Natural killer cell treated with Interleukin-12 subunit alpha and Interleukin-12 subunit beta and Interleukin-15 and Interleukin-18, amount 100 ng/mL, for 72 hours (primary cell): Measurements from ENCODE around the gene H6PD. TPM values are rescaled to one million over a fixed set of nuclear protein-coding genes. Genes with fewer than 3 reads are reported as not detected.

Experiments
- ATAC-seq, 2 donors: fragments of 150-1000 bp; cut with Tn5 transposase in 1 of 2; sonication (Bioruptor Pico), chemical (Tn5 transposase) in 1 of 2; 2 replicates each; pipeline ENCODE4 v1.10.0; 2021
- DNase-seq: peaks from one replicate; pipeline ENCODE4 v3.0.0; 2022; ENCODE audit warnings: low spot score
- H3K27ac Mint-ChIP-seq, 2 donors: 1 replicate in 1 of 2; 2 replicates in 1 of 2; pipeline ENCODE4 v1.8.0; 2022; ENCODE audit warnings: mixed read lengths in 2 of 2, mild to moderate bottlenecking in 1 of 2, moderate library complexity in 1 of 2
- H3K27me3 Mint-ChIP-seq, 2 donors: 1 replicate in 1 of 2; 2 replicates in 1 of 2; pipeline ENCODE4 v1.8.0; 2022; ENCODE audit warnings: mixed read lengths in 2 of 2
- H3K36me3 Mint-ChIP-seq: one replicate; pipeline ENCODE4 v1.8.0; 2022; ENCODE audit warnings: mixed read lengths
- H3K4me1 Mint-ChIP-seq, 2 donors: 1 replicate in 1 of 2; 2 replicates in 1 of 2; pipeline ENCODE4 v1.8.0; 2022; ENCODE audit warnings: low read depth in 2 of 2, mixed read lengths in 2 of 2, mild to moderate bottlenecking in 1 of 2
- H3K4me3 Mint-ChIP-seq: one replicate; pipeline ENCODE4 v1.8.0; 2022; ENCODE audit warnings: mixed read lengths
- H3K9me3 Mint-ChIP-seq: 2 replicates; pipeline ENCODE4 v1.8.0; 2022; ENCODE audit warnings: mixed read lengths
- total RNA-seq, 2 donors: library from RNA; stranded (reverse); gene quantifications; one replicate each; pipeline ENCODE4 v1.2.3, GENCODE V29; 2022

Gene H6PD
- total RNA-seq, 2 donors from 2014 or later, result 14.1 to 15.1 TPM

- Mint-ChIP-seq H3K4me3 (no peak overlapping the region), H3K9me3 (no peaks in the 10 kb centered on the region), H3K4me1 (peaks cover 8 to 13% of the 10 kb centered on the region in 2 donors), H3K27ac (no peak overlapping the region), H3K36me3 (no peaks in the 10 kb centered on the region), H3K27me3 (peaks cover 0 to 11% of the 10 kb centered on the region in 2 donors)
- no peak for DNase-seq
- no peak for ATAC-seq
These were observed 79.0 kb downstream of the H6PD start for GRCh38 chr1:9313576-9313975.

- H3K27ac Mint-ChIP-seq, result no peak overlapping the region
- H3K4me1 Mint-ChIP-seq, result peaks cover 8 to 13% of the 10 kb centered on the region in 2 donors
- H3K36me3 Mint-ChIP-seq, result no peaks in the 10 kb centered on the region
- H3K27me3 Mint-ChIP-seq, result peaks cover 0 to 11% of the 10 kb centered on the region in 2 donors
- no peaks in the 10 kb centered on the region for H3K9me3 Mint-ChIP-seq
- ATAC-seq (no peak), DNase-seq (no peak)
- no peak overlapping the region for H3K4me3 Mint-ChIP-seq
These were observed 79.5 kb downstream of the H6PD start for GRCh38 chr1:9314111-9314510.

GRCh38 chr1:9314711-9315379, 80.3 kb downstream of the H6PD start:
- Mint-ChIP-seq H3K27me3 (peaks cover 0 to 11% of the 10 kb centered on the region in 2 donors), H3K4me1 (peaks cover 8 to 13% of the 10 kb centered on the region in 2 donors), H3K9me3 (no peaks in the 10 kb centered on the region), H3K36me3 (no peaks in the 10 kb centered on the region), H3K4me3 (peak overlapping the region; percentile 39), H3K27ac (peak overlapping the region in 1 of 2 donors; percentile 56)
- ATAC-seq, result no peak
- DNase-seq, result no peak

DNA sequence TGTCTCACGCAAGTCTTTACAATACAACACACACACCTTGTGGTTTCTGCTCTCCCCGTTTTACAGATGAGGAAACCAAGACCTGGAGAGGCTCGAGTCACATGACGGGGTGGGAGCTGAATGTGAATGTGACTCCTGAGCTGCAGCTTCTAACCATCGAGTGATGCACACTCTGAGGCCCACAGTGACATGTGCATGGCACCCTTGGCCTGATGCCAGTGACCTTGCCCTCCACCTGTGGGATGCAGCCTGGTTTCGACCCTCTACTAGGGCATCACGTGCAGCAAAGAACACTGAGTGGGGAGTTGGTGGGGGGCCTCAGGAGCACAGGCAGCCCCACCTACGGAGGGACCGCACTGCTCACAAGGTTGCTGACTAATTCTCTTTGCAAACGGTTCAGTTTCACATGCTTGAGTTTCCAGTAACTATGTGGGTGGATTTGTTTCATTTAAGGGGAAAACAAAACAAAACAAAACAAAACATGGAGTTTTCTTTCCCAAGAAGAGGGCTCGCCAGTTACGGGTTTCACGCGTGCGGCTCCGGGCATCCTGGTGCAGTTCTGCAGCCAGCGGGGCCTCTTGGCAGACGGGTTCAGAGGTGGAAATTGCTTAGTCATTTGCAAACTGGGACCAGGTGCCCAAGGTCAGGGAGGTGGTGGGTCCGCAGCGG, 81.0 kb downstream of the H6PD start:
- Mint-ChIP-seq H3K36me3 (no peaks in the 10 kb centered on the region), H3K9me3 (no peaks in the 10 kb centered on the region), H3K4me3 (peak overlapping the region; percentile 39), H3K27me3 (peaks cover 0 to 16% of the 10 kb centered on the region in 2 donors), H3K4me1 (peaks cover 8 to 13% of the 10 kb centered on the region in 2 donors), H3K27ac (peak overlapping the region in 1 of 2 donors; percentile 56)
- no peak for DNase-seq
- peak in 1 of 2 donors; percentile 31 for ATAC-seq

GRCh38 chr1:9316080-9316444, 81.5 kb downstream of the H6PD start:
- no peak for DNase-seq
- peak in 1 of 2 donors; percentile 20 for ATAC-seq
- H3K4me1 Mint-ChIP-seq, result peaks cover 8 to 13% of the 10 kb centered on the region in 2 donors
- no peak overlapping the region for H3K4me3 Mint-ChIP-seq
- H3K9me3 Mint-ChIP-seq, result no peaks in the 10 kb centered on the region
- H3K27ac Mint-ChIP-seq, result peak overlapping the region in 1 of 2 donors; percentile 56
- no peaks in the 10 kb centered on the region for H3K36me3 Mint-ChIP-seq
- H3K27me3 Mint-ChIP-seq, result peaks cover 0 to 18% of the 10 kb centered on the region in 2 donors

- H3K9me3 Mint-ChIP-seq, result no peaks in the 10 kb centered on the region
- H3K27ac Mint-ChIP-seq, result no peak overlapping the region
- no peak for ATAC-seq
- H3K27me3 Mint-ChIP-seq, result peaks cover 0 to 19% of the 10 kb centered on the region in 2 donors
- H3K4me1 Mint-ChIP-seq, result peaks cover 8 to 13% of the 10 kb centered on the region in 2 donors
- no peaks in the 10 kb centered on the region for H3K36me3 Mint-ChIP-seq
- H3K4me3 Mint-ChIP-seq, result no peak overlapping the region
- DNase-seq, result no peak
These were observed 81.9 kb downstream of the H6PD start for GRCh38 chr1:9316512-9316911.

DNA sequence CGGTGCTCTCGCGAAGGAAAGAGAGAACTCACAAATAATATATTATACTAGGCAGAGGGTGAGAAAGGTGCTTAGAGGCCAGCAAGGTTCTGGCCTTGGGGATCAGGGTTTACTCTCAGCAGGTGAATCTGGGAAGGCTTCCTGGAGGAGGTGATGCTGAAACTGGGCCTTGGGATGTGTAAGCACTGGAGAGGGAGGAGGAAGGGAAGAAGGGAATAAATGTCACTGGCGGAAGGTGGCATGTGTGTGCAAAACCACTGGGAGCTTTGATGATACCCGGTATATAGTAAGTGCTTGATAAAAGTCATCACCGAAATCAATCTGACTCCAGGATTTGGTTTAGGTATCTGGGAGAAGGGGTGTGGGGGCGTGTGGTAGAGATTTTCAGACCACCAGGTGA, 82.5 kb downstream of the H6PD start:
- H3K27me3 Mint-ChIP-seq, result peaks cover 0 to 19% of the 10 kb centered on the region in 2 donors
- H3K4me1 Mint-ChIP-seq, result peaks cover 8 to 13% of the 10 kb centered on the region in 2 donors
- H3K27ac Mint-ChIP-seq, result no peak overlapping the region

DNA sequence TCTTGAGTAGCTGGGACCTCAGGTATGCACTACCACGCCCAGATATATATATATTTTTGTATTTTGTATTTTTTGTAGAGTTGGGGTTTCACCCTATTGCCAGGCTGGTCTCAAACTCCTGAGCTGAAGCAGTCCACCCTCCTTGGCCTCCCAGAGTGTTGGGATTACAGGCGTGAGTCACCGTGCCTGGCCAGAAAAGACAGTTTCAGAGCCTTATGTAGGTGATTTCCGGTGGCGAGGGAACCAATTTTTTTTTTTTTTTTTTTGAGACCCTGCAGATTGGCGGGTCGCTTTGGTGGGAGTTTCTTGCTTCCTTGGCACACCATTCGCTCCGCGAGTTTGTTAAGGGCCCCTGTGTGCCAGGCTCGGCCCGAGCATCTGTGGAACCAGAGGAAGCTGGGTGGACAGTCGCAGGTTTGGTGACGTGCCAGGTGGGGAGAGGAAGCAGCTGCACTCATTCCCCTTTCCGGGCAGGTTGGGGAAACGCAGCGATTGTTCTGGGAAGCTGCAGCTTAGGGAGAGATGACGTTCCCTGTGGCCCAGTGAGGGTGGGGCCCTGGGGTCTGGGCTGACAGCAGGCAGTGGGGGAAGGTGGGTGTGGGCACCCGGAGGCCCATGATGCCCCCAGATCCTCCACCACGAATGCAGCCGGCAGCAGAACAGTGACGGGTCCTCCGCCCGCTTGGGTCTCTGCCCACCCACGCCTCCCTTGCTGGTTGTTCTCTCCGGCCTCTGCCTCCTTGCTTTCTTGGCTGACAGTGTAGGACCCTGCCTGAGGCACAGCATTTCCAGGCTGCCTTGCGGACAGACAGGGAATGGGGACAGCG, 83.2 kb downstream of the H6PD start:
- Mint-ChIP-seq H3K27ac (no peak overlapping the region), H3K27me3 (peaks cover 0 to 19% of the 10 kb centered on the region in 2 donors), H3K4me3 (no peak overlapping the region), H3K9me3 (no peaks in the 10 kb centered on the region), H3K36me3 (no peaks in the 10 kb centered on the region), H3K4me1 (peaks cover 8 to 13% of the 10 kb centered on the region in 2 donors)
- DNase-seq, result no peak
- ATAC-seq, result no peak

More for the DNA sequence above, 82.5 kb downstream of the H6PD start:
- H3K4me3 Mint-ChIP-seq, result no peak overlapping the region
- DNase-seq (no peak), ATAC-seq (no peak)
- no peaks in the 10 kb centered on the region for H3K36me3 Mint-ChIP-seq
- no peaks in the 10 kb centered on the region for H3K9me3 Mint-ChIP-seq

GRCh38 chr1:9319208-9319788, 84.7 kb downstream of the H6PD start:
- Mint-ChIP-seq H3K4me1 (peaks cover 8 to 13% of the 10 kb centered on the region in 2 donors), H3K27ac (no peak overlapping the region)

DNA sequence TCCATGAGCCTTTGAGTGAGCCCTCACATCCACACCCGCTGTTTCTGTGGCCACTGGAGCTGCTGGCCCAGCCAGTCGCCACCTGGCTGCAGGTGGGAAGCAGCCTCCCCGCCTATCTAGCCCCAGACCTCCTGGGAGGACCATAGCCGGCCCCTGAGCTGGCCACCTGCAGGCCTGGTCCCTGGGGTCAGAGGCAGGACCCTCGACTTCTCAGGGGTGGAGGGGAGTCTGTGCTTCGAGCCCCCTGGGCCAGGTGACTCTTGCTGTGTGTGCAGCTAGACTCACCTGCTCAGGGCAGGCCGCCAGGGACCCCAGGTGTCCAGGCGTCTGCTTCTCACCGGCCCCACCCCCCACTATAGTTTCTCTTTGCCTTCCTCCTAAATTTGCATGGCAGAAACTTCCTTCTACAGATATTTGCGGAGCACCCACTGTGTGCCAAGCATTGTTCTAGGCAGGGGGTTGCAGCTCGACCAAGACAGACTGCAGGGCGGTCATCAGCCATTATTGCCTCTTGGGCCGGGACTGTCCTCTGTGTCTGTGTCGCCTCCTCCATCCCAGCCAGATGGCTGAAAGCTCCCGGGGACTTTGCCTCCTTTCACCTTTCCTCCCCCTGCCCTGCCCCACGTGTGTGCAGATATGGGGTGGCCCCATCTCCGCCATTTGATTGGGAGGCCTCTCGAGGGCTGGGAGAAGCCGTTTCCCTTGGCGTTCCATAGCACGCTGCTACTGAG, 85.4 kb downstream of the H6PD start:
- no peak for ATAC-seq
- H3K4me3 Mint-ChIP-seq, result no peak overlapping the region
- H3K9me3 Mint-ChIP-seq, result no peaks in the 10 kb centered on the region
- H3K4me1 Mint-ChIP-seq, result peaks cover 8 to 13% of the 10 kb centered on the region in 2 donors
- no peak overlapping the region for H3K27ac Mint-ChIP-seq
- H3K36me3 Mint-ChIP-seq, result no peaks in the 10 kb centered on the region
- peaks cover 0 to 19% of the 10 kb centered on the region in 2 donors for H3K27me3 Mint-ChIP-seq
- no peak for DNase-seq

More at GRCh38 chr1:9319208-9319788, 84.7 kb downstream of the H6PD start:
- Mint-ChIP-seq H3K9me3 (no peaks in the 10 kb centered on the region), H3K27me3 (peaks cover 0 to 19% of the 10 kb centered on the region in 2 donors), H3K36me3 (no peaks in the 10 kb centered on the region), H3K4me3 (no peak overlapping the region)
- DNase-seq, result no peak
- no peak for ATAC-seq
